Activated T-cell treated with anti-CD3 and anti-CD28 coated beads, Interleukin-2, amount 50 U/mL, for 72 hours (primary cell): ENCODE results near the gene GSE1. TPM values are rescaled to one million over a fixed set of nuclear protein-coding genes. Genes with fewer than 3 reads are reported as not detected.

Source experiments
- ATAC-seq, 2 donors: fragments of 150-1000 bp; cut with Tn5 transposase; replicated peaks in 1 of 2; 2 replicates each; pipeline ENCODE4 v1.10.0; 2021; ENCODE audit warnings: moderate library complexity in 2 of 2, mild to moderate bottlenecking in 1 of 2
- DNase-seq, 2 donors: peaks; one replicate each; pipeline ENCODE4 v3.0.0; 2021 to 2022; ENCODE audit warnings: mixed read lengths in 1 of 2
- H3K27ac Mint-ChIP-seq: one replicate; pipeline ENCODE4 v1.8.0; 2022; ENCODE audit warnings: mild to moderate bottlenecking, moderate library complexity, mixed read lengths
- H3K27me3 Mint-ChIP-seq: one replicate; pipeline ENCODE4 v1.8.0; 2022; ENCODE audit warnings: low read depth, mixed read lengths
- H3K36me3 Mint-ChIP-seq, 2 donors: one replicate each; pipeline ENCODE4 v1.8.0; 2022; ENCODE audit warnings: mixed read lengths in 2 of 2, mild to moderate bottlenecking in 1 of 2; ENCODE audit not compliant: insufficient read depth in 2 of 2
- H3K4me1 Mint-ChIP-seq: one replicate; pipeline ENCODE4 v1.8.0; 2022; ENCODE audit warnings: low read depth, mixed read lengths
- H3K4me3 Mint-ChIP-seq, 2 donors: one replicate each; pipeline ENCODE4 v1.8.0; 2022; ENCODE audit warnings: mild to moderate bottlenecking in 2 of 2, mixed read lengths in 2 of 2, moderate library complexity in 2 of 2
- H3K9me3 Mint-ChIP-seq, 2 donors: one replicate each; pipeline ENCODE4 v1.8.0; 2022; ENCODE audit warnings: mixed read lengths in 2 of 2
- total RNA-seq, 2 donors: library from RNA; stranded (reverse); gene quantifications; one replicate each; pipeline ENCODE4 v1.2.3, GENCODE V29; 2022

The GSE1 gene
- 10 to 100 TPM; 26.7 to 30.9 TPM for total RNA-seq

DNA sequence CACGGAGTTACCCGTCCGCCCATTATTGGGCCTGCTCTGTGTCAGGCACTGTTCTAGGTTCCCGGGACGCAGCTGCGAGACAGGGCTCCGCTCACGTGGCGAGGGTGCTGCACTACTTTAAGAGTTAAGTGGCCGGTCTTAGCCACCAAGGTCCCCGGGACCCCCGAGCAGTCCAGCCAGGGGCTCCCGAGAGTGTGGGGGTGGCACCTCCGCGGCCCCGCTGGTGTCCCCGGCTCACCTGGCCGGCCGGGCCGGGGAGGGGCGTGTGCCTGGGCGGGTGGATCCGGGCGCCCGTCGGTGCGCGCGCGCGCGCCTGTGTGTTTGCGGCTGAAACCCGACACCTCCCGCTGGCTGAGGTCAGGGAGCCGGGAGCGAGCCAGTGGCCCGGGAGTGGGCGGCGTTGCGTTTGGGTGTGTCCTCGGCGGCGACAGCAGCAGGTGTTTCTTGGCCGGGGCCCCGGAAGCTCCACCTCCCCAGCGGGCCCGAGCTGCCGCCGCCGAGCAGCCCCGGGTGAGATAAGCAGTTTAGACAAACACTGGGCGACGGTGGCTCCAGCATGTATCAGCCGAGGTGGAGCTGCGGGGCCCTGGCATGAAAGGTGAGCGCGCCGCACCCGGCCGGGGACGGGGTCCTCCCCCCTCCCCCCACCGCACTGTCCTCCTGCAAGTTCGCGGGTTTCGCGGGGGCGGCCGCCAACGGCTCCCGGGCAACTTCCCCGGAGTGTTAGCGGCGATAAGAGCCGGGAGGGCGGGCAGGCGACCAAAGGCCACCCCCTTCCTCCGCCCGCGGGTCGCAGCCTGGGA is at the start of gene GSE1:
TSS of gene GSE1 (plus strand) at position 522 of the 803 bp plus-strand sequence. CDS start at position 592, 70 bp downstream.
- Mint-ChIP-seq H3K4me3 (peak within 1 kb of the TSS; percentile 75 to 82), H3K4me1 (peaks cover 52% of the 10 kb centered on the region), H3K9me3 (no peaks in the 10 kb centered on the region), H3K27ac (no peak within 1 kb of the TSS), H3K27me3 (no peaks in the 10 kb centered on the region), H3K36me3 (no peaks in the 10 kb centered on the region)
- ATAC-seq (peak; percentile 38 to 46), DNase-seq (peak; percentile 74 to 84)

DNA sequence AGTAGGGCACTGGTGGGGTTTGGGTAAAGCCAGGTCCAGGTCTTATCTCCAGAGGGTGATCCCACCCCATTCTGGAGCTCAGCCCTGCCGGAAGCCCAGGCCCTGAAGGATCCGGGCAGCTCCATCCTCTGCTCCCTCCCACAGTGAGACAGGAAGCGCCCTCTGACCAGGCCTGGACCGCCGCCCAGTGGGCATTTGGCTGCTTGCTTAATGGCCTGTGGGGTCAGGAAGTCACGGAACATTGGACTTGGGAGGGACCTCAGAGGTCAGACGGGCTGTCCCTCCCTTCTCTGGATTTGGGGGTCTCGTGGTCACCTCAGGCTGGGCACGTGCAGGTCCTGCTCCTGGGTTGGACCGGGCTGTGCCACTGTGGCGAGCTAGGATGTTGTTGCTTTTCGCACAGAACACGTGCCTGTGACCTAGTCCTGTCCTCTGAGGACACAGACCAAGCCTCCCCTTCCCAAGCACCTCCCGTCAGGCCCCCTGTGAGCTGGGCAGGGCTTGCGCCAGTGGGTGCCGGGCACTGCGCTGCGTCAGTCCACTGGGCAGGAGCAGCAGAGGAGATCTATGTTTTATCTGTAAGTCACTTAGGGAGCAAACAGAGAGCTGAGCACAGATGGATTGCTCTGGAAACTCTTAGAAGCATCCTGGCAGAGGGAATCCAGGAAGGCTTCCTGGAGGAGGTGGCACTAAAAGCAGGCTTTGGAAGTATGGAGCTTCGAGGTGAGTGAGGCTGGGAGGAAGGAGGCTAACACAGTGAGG is 49.4 kb upstream of the GSE1 start:
- H3K4me1 Mint-ChIP-seq: peaks cover 40% of the 10 kb centered on the region
- no peaks in the 10 kb centered on the region for H3K27me3 Mint-ChIP-seq
- H3K27ac Mint-ChIP-seq: peak overlapping the region; percentile 25
- no peaks in the 10 kb centered on the region for H3K9me3 Mint-ChIP-seq
- H3K4me3 Mint-ChIP-seq: peak overlapping the region in 1 of 2 donors; percentile 33
- DNase-seq (no peak), ATAC-seq (peak; percentile 5 to 12)
- H3K36me3 Mint-ChIP-seq: peaks cover 0 to 3% of the 10 kb centered on the region in 2 donors

DNA sequence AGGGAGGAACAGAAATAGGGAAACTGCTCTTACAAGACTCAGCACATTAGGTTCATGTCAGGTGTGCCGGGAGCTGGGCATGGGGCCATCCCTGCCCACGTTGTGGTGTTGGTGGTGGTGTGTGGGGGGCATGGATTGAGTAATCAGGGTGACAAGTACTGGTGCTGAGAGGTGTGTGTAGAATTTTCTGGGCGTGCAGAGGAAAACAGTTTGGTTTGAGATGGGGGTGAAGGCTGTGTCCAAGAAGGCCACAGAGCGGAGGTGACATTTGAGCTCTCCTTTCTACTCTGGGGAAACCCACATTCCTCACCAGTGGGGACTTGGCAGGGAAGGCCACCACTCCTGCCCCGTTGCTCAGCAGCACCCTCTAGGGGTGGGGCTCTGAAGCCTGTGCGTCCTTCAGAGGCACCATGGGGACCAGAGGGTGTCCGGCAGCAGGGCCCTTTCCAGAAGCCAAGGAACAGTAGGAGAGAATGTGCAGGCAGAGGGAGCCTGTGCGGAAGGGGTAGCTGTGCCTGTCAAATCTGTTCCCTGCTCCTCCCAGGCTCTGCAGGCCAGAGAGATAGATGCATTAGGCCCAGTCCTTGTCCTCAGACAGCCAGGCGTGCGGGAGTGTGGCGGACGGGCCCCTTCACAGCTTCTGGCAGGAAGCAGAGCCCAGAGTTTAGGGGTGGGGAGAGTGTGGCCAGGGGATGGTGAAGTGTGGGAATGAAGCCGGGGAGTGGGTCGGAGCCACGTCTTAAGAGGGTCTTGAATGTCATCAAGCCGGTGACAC is 48.7 kb upstream of the GSE1 start:
- no peaks in the 10 kb centered on the region for H3K27me3 Mint-ChIP-seq

DNA sequence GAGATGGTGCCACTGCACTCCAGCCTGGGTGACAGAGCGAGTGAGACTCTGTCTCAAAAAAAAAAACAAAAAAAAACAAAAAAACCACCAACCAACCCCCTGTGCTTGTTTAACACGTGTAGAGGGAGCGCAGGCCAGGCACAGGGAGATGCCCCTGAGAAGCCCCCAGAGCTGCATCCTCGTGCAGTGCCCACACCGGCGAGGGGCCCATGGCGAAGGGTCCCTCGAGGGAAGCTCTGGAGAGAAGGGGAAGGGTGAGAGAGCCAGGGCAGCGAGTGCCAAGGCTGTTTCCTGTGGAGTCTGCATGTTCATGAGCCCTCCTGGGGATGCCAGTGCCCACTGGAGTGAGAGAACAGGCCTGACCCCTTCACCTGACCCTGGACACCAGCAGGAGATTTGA is 47.8 kb upstream of the GSE1 start:
- Mint-ChIP-seq H3K4me1 (peaks cover 45% of the 10 kb centered on the region), H3K36me3 (peaks cover 2 to 7% of the 10 kb centered on the region in 2 donors), H3K4me3 (no peak overlapping the region), H3K27ac (no peak overlapping the region), H3K9me3 (no peaks in the 10 kb centered on the region), H3K27me3 (no peaks in the 10 kb centered on the region)
- DNase-seq (no peak), ATAC-seq (no peak)

More for the DNA sequence above, 48.7 kb upstream of the GSE1 start:
- Mint-ChIP-seq H3K27ac (no peak overlapping the region), H3K36me3 (peaks cover under 1 to 4% of the 10 kb centered on the region in 2 donors), H3K9me3 (no peaks in the 10 kb centered on the region), H3K4me3 (no peak overlapping the region), H3K4me1 (peaks cover 39% of the 10 kb centered on the region)
- DNase-seq (peak; percentile 78 to 80), ATAC-seq (peak; percentile 88 to 96)

DNA sequence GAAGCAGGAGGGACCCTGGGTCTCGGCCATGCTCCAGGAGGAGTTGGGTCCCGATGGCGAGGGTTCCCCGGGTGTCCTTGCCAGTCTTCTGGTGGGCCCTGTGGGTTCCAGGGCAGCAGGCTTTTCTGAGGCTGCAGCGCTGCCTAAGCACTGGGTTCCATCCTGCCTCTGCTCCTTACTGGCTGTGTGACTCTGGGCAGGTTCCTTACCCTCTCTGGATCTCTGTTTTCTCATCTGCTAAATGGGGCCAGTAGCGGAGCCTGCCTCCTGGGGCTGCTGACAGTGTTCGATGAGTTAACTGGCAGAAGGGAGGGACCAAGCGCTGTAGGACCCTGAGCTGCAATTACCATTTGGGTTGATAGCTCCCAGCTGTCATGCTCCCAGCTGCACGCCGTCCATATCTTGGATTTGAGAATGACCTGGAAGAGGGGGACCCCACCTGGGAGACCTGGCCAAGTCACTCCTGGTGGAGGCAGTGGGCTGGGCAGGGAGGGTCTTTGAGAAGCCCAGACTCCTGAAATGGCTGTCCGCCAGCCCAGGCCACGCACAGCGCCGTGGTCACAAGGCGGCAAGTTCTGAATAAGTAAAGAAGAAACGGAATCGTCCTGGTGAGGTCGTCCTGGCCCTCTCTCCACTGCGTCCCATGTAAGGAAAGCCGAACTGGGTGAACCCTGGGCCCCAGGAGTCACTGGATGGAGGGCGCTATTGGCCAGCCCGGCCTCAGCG is 47.2 kb upstream of the GSE1 start:
- ATAC-seq: no peak
- Mint-ChIP-seq H3K27ac (no peak overlapping the region), H3K4me1 (peaks cover 49% of the 10 kb centered on the region)

DNA sequence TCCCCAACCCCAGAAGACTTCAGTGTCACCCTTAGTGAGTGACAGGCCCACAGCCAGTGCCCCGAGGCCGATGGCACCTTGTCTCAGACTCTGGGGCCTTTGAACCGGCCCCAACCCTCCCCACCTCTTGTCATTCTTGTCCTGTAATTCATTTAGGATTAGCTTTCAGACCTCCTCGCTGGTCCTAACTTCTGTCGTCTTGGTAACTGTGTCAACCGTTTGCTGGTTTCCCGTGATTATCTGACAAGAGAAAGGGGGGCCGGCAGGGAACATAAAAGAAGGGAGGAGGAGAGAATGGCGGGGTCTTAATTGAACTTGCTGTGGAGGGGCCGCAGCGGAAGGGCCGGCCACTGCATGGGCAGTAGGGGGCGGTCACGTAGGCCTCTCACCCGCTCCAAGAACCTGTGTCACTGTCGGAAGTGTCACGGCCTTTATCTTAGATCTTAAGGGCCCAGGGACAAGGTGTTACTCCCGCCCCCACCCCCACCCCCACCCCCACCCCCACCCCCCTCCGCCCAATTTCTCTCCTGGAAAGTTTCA is 46.5 kb upstream of the GSE1 start:
- H3K4me1 Mint-ChIP-seq: peaks cover 56% of the 10 kb centered on the region
- no peak overlapping the region for H3K27ac Mint-ChIP-seq
- H3K36me3 Mint-ChIP-seq: peaks cover 2 to 7% of the 10 kb centered on the region in 2 donors

More for the DNA sequence above, 47.2 kb upstream of the GSE1 start:
- Mint-ChIP-seq H3K4me3 (no peak overlapping the region), H3K36me3 (peaks cover 2 to 7% of the 10 kb centered on the region in 2 donors), H3K9me3 (no peaks in the 10 kb centered on the region), H3K27me3 (no peaks in the 10 kb centered on the region)
- no peak for DNase-seq

DNA sequence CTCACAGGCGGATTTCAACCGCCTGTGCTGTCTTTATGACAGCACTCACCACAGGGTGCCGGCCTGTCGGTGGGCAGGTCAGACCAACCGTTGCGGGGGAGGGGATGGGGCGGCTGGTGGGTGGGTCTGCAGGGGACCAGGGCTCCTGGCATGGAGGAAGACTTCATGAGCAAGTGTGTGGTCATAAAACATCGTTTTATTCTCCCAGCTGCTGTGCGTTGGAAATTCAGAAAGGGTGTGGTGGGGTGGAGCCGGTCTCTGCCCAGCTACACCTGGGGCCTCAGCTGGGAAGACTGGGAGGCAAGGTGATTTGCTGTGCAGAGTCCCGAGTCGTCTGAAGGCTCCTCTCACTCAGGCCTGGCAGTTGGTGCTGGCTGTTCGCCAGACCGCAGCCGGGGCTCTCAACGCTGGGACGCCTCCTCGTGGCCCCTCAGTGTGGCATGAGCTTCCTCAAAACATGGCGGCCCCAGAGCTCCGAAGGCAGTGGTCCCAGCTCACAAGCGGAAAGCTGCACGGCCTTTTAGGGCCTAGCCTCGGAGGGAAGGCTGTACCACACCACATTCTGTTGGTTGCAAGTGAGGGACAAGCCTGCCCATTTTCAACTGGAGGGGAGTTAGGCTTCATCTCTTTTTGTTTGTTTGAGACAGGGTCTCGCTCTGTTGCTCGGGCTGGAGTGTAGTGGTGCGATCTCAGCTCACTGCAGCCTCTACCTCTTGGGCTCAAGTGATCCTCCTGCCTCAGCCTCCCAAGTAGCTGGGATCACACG is 45.8 kb upstream of the GSE1 start:
- peaks cover 5 to 8% of the 10 kb centered on the region in 2 donors for H3K36me3 Mint-ChIP-seq
- peaks cover 62% of the 10 kb centered on the region for H3K4me1 Mint-ChIP-seq
- H3K27ac Mint-ChIP-seq: no peak overlapping the region
- no peak for ATAC-seq
- H3K9me3 Mint-ChIP-seq: no peaks in the 10 kb centered on the region
- DNase-seq: no peak
- no peaks in the 10 kb centered on the region for H3K27me3 Mint-ChIP-seq
- H3K4me3 Mint-ChIP-seq: peak overlapping the region in 1 of 2 donors; percentile 29

More for the DNA sequence above, 46.5 kb upstream of the GSE1 start:
- ATAC-seq (no peak), DNase-seq (no peak)
- Mint-ChIP-seq H3K27me3 (no peaks in the 10 kb centered on the region), H3K4me3 (no peak overlapping the region), H3K9me3 (no peaks in the 10 kb centered on the region)

DNA sequence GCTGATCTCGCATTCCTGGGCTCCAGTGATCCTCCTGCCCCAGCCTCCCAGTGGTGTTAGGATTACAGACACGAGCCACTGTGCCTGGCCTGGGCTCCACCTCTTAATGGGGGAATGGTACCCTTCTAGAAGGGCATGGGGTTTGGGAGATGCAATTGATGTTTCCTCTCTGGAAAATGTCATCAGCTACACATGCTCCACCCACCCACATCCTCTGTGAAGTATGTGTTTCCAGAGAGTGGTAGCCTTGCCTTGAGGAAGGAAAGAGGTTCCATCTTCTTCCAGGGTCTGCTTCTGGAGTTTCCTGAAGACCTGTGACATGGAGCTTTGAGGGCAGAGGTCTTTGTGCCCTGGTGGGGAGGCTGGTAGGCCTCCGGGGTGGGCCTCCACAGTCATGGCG is 45.2 kb upstream of the GSE1 start:
- Mint-ChIP-seq H3K27ac (no peak overlapping the region), H3K4me3 (no peak overlapping the region)

DNA sequence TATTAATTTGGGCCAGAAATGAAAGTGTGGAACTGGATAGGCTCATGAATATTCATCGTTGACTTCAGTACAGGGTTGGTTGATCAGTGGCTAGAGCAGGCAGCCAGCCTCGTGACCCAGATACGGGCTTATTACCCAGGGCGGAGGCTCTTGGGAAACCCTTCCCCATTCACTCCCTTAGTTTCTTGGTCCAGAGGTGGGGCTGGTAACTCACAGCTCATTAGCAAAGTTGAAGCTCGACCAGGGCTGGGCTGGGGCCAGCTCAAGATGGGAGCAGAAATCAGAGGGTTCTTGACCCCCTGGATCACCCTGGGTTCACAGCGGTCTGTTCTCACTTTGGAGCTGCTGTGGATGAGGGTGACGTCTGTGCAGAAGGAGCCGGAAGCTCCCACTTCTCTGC is 44.6 kb upstream of the GSE1 start:
- peaks cover 7 to 8% of the 10 kb centered on the region in 2 donors for H3K36me3 Mint-ChIP-seq
- H3K27me3 Mint-ChIP-seq: no peaks in the 10 kb centered on the region
- no peak overlapping the region for H3K4me3 Mint-ChIP-seq
- H3K27ac Mint-ChIP-seq: no peak overlapping the region
- no peak for DNase-seq
- peaks cover 66% of the 10 kb centered on the region for H3K4me1 Mint-ChIP-seq
- no peaks in the 10 kb centered on the region for H3K9me3 Mint-ChIP-seq
- no peak for ATAC-seq

More for the DNA sequence above, 45.2 kb upstream of the GSE1 start:
- peaks cover 7 to 8% of the 10 kb centered on the region in 2 donors for H3K36me3 Mint-ChIP-seq
- H3K9me3 Mint-ChIP-seq: no peaks in the 10 kb centered on the region
- no peaks in the 10 kb centered on the region for H3K27me3 Mint-ChIP-seq
- ATAC-seq (no peak), DNase-seq (no peak)
- peaks cover 66% of the 10 kb centered on the region for H3K4me1 Mint-ChIP-seq

DNA sequence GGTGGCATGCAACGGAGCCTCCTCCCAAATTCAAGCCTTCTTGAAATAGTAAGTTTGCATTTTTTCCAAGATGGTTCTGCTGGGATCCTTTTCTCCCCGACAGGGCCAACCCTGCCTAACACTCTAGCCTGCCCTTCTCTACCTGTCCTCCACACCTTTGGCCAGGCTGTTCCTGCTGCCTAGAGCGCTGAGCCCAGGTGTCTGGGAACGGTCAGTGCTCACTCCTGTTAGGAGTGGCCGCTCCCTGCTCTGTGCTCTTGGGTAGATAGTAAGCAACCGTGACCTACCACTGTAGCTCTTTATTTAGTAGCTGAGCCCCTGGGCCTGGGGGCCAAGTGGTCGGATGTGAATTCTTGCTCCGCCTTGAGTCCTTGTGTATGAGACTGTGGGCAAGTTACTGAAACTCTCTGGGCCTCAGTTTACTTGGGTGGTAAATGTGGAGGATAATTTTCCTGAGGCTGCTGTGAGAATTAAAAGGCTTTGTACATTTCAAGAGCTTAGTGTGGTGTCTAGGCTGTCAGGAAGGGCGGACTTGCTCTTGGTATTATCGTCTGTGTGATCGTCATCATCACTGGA is 44.0 kb upstream of the GSE1 start:
- Mint-ChIP-seq H3K4me1 (peaks cover 59% of the 10 kb centered on the region), H3K27ac (no peak overlapping the region)
- no peak for ATAC-seq

DNA sequence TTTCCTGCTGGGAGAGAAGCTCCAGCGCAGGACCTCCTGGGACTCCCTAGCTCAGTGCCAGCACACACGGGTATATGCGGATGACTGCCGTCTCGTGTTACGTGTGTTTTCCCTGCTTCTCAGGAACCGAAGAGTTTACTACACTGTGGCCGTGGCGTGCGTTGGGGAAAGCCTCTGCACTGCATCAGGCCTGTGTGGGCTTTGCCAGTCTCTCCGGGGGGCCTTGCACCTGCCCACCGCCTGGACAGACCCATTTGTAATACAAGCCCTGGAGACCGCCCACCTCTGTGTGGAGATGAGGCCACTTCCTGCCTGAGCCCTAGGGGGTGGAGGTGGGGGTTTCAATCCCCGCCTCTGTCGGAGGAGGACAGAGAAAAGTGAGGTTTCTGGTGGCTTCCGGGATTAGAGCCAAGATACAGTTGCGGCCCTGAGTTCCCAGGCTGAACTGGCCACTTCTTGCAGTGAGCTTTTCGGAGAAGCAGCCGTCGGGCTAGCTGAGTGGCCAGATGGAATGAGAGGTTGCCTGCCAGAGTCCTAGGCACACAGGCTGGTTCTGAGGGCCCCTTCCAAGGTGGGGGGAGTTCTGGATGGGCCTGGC is 43.4 kb upstream of the GSE1 start:
- Mint-ChIP-seq H3K9me3 (no peaks in the 10 kb centered on the region), H3K4me3 (peak overlapping the region; percentile 73 to 74), H3K36me3 (peaks cover 7 to 8% of the 10 kb centered on the region in 2 donors), H3K27me3 (no peaks in the 10 kb centered on the region), H3K27ac (peak overlapping the region; percentile 45), H3K4me1 (peaks cover 54% of the 10 kb centered on the region)
- ATAC-seq (peak; percentile 65 to 69), DNase-seq (peak; percentile 54 to 57)

More for the DNA sequence above, 44.0 kb upstream of the GSE1 start:
- H3K9me3 Mint-ChIP-seq: no peaks in the 10 kb centered on the region
- peak overlapping the region; percentile 73 to 74 for H3K4me3 Mint-ChIP-seq
- no peaks in the 10 kb centered on the region for H3K27me3 Mint-ChIP-seq
- DNase-seq: no peak
- H3K36me3 Mint-ChIP-seq: peaks cover 7 to 8% of the 10 kb centered on the region in 2 donors
